ENCODE data around the gene PLK2.

The PLK2 gene

GRCh38 chr5:58460002-58460731, at the start of gene PLK2 (continued):
- TF ChIP-seq ZNF513 (tag by site-specific recombination; IDR thresholded peaks at IDR 0.05) (no peak), ZNF423 (tag by site-specific recombination; IDR thresholded peaks at IDR 0.05) (no peak), ZNF114 (tag by site-specific recombination; IDR thresholded peaks at IDR 0.05) (no peak), ZNF585B (tag by site-specific recombination; IDR thresholded peaks at IDR 0.05) (no peak), ZEB2 (tag by site-specific recombination; IDR thresholded peaks at IDR 0.05) (peak; percentile 64), ZNF510 (tag by site-specific recombination; IDR thresholded peaks at IDR 0.05; ENCODE audit: insufficient replicate concordance) (no peak), PRDM4 (tag by site-specific recombination; IDR thresholded peaks at IDR 0.05) (no peak), HIC1 (tag by site-specific recombination; IDR thresholded peaks at IDR 0.05) (peak; percentile 93), ELK4 (IDR thresholded peaks at IDR 0.05; ENCODE audit: borderline replicate concordance, low read depth, low read length) (no peak), ZNF211 (tag by site-specific recombination; IDR thresholded peaks at IDR 0.05; ENCODE audit: low read depth) (no peak), ZNF830 (tag by site-specific recombination; IDR thresholded peaks at IDR 0.05; ENCODE audit: low read depth) (no peak), ZNF280C (tag by site-specific recombination; IDR thresholded peaks at IDR 0.05) (no peak), ZNF324 (tag by site-specific recombination; IDR thresholded peaks at IDR 0.05) (peak; percentile 28; the same call in 1 of the 2 replicates), WT1 (tag by site-specific recombination; IDR thresholded peaks at IDR 0.05) (peak; percentile 38; the same call in 1 of the 2 replicates), ZNF658 (tag by site-specific recombination; IDR thresholded peaks at IDR 0.05) (no peak), INSM2 (tag by site-specific recombination; IDR thresholded peaks at IDR 0.05) (no peak), ZNF514 (tag by site-specific recombination; IDR thresholded peaks at IDR 0.05) (no peak), ZNF175 (tag by site-specific recombination; IDR thresholded peaks at IDR 0.05) (no peak), ZNF23 (tag by site-specific recombination; IDR thresholded peaks at IDR 0.05; ENCODE audit: borderline replicate concordance) (no peak), KLF10 (tag by site-specific recombination; IDR thresholded peaks at IDR 0.05) (no peak), ZBTB49 (tag by site-specific recombination; IDR thresholded peaks at IDR 0.05; ENCODE audit: low read depth) (no peak), ZNF558 (tag by site-specific recombination; IDR thresholded peaks at IDR 0.05) (no peak), ZNF768 (tag by site-specific recombination; IDR thresholded peaks at IDR 0.05) (no peak)

All from HEK293 (cell line).